GOT3 (cell line): ENCODE data around the gene MRPS16.

Experiments used
- DNase-seq: peaks from one replicate; lab custom pipeline; 2025; ENCODE audit warnings: mixed read lengths; lab: John Stamatoyannopoulos, UW

The MRPS16 gene

DNA sequence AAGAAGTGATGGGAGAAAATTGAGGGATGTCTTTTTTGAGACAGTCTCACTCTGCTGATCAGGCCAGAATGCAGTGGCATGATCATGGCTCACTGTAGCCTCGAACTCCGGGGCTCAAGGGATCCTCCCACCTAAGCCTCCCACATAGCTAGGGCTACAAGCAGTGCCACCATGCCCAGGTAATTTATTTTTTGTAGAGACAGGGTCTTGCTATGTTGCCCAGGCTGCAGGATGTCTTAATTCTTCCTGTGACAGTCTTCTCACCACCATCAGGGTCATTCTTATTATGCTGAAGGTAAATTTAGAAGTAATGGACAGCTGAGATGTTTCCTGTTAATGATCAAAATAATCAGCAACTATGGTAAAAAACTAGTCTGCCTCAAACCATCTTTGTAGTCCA lies 12.5 kb downstream of the MRPS16 start:
- no peak for DNase-seq

GRCh38 chr10:73238990-73239566 lies 13.4 kb downstream of the MRPS16 start:
- no peak for DNase-seq

DNA sequence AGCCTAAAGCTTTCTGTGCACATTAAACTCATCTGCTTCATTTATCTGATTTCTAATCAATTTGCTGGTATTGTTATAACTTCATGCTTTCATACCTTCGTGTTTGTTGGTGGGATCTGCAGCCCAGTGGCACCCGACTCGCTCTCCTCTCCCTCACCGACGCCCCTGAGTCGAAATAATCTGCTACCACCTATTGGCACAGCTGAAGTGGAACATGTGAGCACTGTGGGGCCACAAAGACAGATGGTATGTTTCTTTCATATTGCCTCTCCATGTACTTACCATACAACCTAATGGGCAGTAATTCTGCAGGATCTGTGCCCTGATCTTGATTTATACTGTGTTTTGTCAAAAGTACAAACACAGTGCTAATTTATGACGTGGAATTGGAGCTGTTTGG lies 17.7 kb downstream of the MRPS16 start:
- no peak for DNase-seq

DNA sequence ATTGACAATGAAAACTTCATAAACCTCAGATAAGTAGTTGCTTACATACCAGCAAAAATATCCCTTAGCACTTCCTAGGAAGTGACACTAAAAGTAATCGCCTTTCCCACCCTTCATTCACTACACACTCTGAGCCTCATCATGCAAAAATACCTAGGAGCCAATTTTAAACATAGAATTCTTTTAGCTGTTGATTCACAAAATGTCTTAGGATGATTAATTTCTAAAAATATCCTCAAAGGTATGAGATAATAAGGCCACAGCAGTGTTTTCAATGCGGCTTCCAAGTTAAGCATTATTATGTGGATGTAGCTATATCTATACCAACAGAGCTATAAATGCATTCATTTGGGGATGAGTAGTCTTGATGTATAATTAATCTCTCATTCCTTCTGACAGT lies 18.6 kb downstream of the MRPS16 start:
- no peak for DNase-seq

GRCh38 chr10:73232887-73233286 lies 19.6 kb downstream of the MRPS16 start:
- no peak for DNase-seq

DNA sequence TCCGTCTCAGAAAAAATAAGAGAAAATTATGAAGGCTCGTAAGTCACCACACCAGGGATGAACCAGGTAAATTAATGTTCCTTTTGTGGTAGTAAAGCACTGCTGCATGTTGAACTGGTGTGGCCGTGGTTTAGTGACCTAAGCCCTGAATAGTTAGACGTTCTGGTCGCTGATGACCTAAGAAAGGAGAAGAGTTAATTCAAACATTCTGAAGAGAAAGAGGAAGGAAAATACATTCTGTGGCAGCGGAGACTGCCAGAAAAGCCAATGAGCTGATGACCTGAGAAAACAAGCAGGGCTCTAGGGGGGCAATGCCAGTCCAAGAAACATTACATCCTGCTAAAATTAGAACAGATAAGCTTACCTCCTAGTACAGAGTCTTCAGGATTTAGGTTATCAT lies 22.9 kb downstream of the MRPS16 start:
- no peak for DNase-seq

DNA sequence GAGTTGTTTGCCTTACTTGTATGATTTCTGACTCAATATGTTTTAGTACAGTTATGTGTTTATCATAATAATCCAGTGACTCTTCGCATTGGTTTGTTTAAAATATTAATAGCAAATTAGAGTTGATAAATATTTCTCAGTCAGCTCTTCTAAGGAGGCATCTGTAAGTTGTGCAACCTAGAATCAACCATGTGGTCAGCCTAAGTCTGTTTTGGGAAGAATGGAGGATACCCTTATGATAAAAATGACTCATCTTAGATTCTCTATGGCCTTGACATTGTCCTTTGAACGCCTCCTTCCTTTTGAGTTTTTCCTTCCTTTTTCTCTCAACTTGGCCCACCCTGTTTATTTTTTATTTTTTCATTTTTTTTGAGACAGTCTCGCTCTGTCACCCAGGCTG lies 24.2 kb downstream of the MRPS16 start:
- no peak for DNase-seq

DNA sequence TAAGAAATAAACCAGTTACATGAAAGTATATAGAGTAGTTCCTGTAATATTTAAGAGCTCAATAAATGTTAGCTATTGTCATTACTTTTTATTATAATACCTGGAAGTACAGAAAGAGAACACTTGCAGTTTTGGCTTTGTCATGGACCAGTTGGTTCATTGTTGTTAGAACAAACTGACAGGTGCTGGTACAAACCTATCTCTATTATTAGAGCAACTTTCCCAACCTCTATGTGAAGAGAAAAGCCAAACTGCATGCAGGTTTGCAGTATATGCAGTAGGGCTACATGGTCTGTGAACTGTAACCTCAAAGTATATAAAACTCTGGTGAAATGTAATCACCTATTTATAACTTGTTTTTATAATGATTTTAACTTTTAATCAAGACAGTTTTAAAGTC lies 25.8 kb downstream of the MRPS16 start:
- no peak for DNase-seq

GRCh38 chr10:73225518-73225917 lies 26.9 kb downstream of the MRPS16 start:
- DNase-seq = no peak

- no peak for DNase-seq
These were observed 31.5 kb downstream of the MRPS16 start for GRCh38 chr10:73220989-73221388.

- DNase-seq = no peak
These were observed 33.1 kb downstream of the MRPS16 start for GRCh38 chr10:73219384-73219783.

GRCh38 chr10:73218431-73219191 lies 33.8 kb downstream of the MRPS16 start:
- DNase-seq = no peak

DNA sequence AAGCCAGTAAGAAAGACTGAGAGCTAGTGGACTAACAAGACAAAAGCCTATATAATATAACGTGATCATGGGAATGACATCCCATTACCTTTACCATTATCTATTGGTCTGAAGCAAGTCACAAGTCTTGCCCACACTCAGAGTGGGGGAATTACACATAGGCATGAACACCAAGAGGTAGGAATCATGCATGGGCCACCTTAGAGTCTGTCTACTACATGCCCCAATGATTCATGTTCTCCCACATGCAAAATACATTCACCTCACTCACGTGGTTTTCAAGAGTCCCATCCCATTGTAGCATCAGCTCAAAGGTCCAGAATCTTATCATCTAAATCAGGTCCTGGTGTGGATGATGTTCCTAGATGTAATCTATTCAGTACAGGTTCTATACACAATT lies 34.8 kb downstream of the MRPS16 start:
- no peak for DNase-seq

DNA sequence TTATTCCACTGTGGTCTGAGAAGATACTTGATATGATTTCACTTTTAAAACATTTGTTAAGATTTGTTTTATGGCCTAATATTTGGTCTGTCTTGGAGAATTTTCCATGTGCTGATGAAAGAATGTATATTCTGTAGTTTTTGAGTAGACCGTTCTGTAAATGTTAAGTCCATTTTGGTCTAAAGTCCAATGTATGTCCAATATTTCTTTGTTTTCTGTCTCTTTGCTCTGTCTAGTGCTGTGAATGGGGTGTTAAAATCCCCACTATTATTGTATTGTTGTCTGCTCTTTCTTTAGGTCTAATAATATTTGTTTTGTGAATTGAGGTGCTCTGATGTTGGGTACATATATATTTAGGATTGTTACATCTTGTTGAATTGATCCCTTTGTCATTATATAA lies 36.7 kb downstream of the MRPS16 start:
- no peak for DNase-seq

DNA sequence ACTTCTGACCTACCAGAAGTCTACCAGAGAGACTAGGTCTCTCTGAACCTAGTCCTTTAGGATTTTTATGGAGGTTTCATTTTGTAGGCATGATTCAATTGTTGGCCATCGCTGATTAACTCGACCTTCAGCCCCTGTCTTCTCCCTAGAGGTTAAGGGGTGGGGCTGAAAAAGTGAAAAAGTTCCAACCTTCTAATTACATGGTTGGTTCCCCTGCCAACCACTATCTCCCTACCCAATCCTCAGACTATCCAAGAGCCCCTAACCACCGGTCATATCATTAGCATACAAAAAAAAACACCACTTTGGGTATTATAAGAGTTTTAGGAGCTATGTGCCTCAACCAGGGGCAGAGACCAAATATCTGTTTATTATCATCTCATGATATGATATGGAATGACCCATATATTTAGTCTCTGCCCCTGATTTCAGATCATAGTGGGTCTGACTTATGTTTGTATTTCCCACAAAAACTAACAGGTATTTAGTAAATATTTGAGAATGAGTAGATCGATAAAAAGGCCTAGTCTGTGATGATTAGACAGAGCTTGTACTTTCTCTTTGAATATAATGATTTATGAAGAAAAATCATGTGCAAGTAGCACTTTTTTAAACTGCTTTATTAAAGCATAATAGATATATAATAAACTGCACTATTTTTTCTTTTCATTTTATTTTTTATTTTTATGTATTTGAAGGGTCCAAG lies 41.2 kb downstream of the MRPS16 start:
- no peak for DNase-seq

DNA sequence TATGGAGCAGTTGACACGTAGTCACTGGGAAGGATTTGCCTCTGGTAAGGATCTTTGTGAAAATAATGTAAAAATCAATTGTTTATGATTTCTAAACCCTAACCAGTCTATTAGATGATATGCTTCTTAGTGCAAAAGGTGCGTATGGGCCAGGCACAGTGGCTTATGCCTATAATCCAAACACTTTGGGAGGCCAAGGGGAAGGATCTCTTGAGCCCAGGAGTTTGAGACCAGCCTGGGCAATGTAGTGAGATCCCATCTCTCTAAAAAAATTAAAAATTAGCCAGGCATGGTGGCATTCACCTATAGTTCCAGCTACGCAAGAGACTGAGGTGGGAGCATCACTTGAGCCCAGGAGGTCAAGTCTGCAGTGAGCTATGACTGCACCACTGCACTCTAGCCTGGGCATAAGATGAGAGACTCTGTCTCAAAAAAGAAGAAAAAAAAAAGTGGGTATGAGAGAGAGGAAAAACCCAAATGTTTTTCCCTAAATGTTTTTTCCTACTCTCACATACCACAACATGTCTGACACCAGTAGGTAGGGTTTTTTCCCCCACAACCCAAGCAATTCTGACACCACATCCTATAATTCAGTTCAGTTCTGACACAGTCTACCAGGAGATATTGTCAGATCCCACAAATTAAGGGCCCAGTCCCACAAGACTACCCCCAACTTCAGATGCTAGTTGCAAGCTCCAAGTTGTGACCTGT lies 41.9 kb downstream of the MRPS16 start:
- no peak for DNase-seq

DNA sequence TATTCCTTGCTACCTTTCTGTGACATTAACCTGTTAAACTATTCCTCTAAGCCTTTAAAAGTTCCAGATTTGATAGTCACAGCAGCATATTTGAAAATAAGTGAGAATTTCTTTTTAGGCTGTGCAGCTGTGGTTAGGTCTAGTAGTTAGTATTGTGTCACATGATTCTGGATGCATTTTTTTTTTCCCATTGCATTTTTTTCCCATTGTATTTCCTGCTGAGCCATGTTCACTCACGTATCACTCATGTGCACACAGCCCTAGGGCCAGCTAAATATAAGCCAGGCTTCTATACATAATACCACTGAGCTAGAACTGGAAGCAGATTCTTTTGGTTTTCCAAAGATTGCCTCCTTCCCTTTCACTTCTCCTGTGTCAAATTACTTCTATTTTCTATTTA lies 42.7 kb downstream of the MRPS16 start:
- DNase-seq = no peak

DNA sequence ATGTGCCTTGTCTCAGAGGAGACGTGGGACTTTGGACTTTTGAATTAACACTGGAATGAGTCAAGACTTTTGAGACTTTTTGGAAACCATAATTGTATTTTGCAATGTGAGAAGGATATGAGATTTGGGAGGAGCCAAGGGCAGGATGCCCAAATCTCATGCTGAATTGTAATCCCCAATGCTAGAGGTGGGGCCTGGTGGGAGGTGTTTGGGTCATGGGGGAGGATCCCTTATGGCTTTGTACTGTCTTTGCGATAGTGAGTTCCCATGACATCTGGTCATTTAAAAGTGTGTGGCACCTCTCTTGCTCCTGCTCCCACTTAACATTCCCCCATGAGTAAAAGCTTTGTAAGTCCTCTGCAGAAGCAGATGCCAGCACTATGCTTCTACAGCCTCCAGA lies 44.6 kb downstream of the MRPS16 start:
- no peak for DNase-seq

- DNase-seq = no peak
These were observed 46.1 kb downstream of the MRPS16 start for GRCh38 chr10:73206385-73206784.

- DNase-seq = no peak
These were observed 46.6 kb downstream of the MRPS16 start for GRCh38 chr10:73205890-73206289.

- DNase-seq = no peak
These were observed 47.4 kb downstream of the MRPS16 start for GRCh38 chr10:73205081-73205480.
